ENCODE measurements around the gene COMMD1. TPM values are rescaled to one million over a fixed set of nuclear protein-coding genes. Genes with fewer than 3 reads are reported as not detected.

COMMD1 gene
- total and polyA plus RNA-seq, 2 donors from 2014 or later, result 38.5 to 99.4 TPM

- TF ChIP-seq CTCF (IDR thresholded peaks at IDR 0.05; ENCODE audit: borderline replicate concordance, extremely low read depth, insufficient read depth), result no peak
- H3K9ac ChIP-seq (ENCODE audit: low read length in 3 of 3), result no peak overlapping the region
- intact Hi-C loops (cut with DNase I), result no loop called here
Measured at GRCh38 chr2:62163834-62164233, 258.4 kb downstream of the COMMD1 start.

GRCh38 chr2:62175728-62176127, 270.3 kb downstream of the COMMD1 start:
- TF ChIP-seq CTCF (IDR thresholded peaks at IDR 0.05; ENCODE audit: borderline replicate concordance, extremely low read depth, insufficient read depth), result no peak
- Histone ChIP-seq H3K9me3 (ENCODE audit: control insufficient read depth in 2 of 3, insufficient read depth in 1 of 3, low read length in 3 of 3) (no peaks in the 10 kb centered on the region), H3K27me3 (ENCODE audit: control insufficient read depth, insufficient read depth, low read length) (no peaks in the 10 kb centered on the region), H3K4me3 (ENCODE audit: low read length in 3 of 3) (no peak overlapping the region), H3K36me3 (ENCODE audit: control insufficient read depth in 2 of 3, insufficient read depth in 3 of 3, low read length in 3 of 3) (no peaks in the 10 kb centered on the region), H3K9ac (ENCODE audit: low read length in 3 of 3) (no peak overlapping the region), H3K4me1 (ENCODE audit: control insufficient read depth in 2 of 3, insufficient read depth in 2 of 3, low read depth in 1 of 3, low read length in 3 of 3) (peaks cover 0 to 11% (median 9%) of the 10 kb centered on the region in 3 donors), H3K27ac (ENCODE audit: low read depth in 2 of 2, low read length in 2 of 2) (no peak overlapping the region)
- FAIRE-seq (no peak), DNase-seq (no peak)
- intact Hi-C loops (cut with DNase I), result no loop called here

More at GRCh38 chr2:62163834-62164233, 258.4 kb downstream of the COMMD1 start:
- FAIRE-seq (no peak), DNase-seq (no peak)
- H3K27me3 ChIP-seq (ENCODE audit: control insufficient read depth, insufficient read depth, low read length), result no peaks in the 10 kb centered on the region
- no peak overlapping the region for H3K27ac ChIP-seq (ENCODE audit: low read depth in 2 of 2, low read length in 2 of 2)
- H3K4me3 ChIP-seq (ENCODE audit: low read length in 3 of 3), result no peak overlapping the region
- no peaks in the 10 kb centered on the region for H3K4me1 ChIP-seq (ENCODE audit: control insufficient read depth in 2 of 3, insufficient read depth in 2 of 3, low read depth in 1 of 3, low read length in 3 of 3)
- no peaks in the 10 kb centered on the region for H3K9me3 ChIP-seq (ENCODE audit: control insufficient read depth in 2 of 3, insufficient read depth in 1 of 3, low read length in 3 of 3)
- no peaks in the 10 kb centered on the region for H3K36me3 ChIP-seq (ENCODE audit: control insufficient read depth in 2 of 3, insufficient read depth in 3 of 3, low read length in 3 of 3)

GRCh38 chr2:62176801-62177200, 271.3 kb downstream of the COMMD1 start:
- Histone ChIP-seq H3K9me3 (ENCODE audit: control insufficient read depth in 2 of 3, insufficient read depth in 1 of 3, low read length in 3 of 3) (no peaks in the 10 kb centered on the region), H3K4me1 (ENCODE audit: control insufficient read depth in 2 of 3, insufficient read depth in 2 of 3, low read depth in 1 of 3, low read length in 3 of 3) (peaks cover 0 to 11% (median 9%) of the 10 kb centered on the region in 3 donors), H3K27me3 (ENCODE audit: control insufficient read depth, insufficient read depth, low read length) (no peaks in the 10 kb centered on the region), H3K36me3 (ENCODE audit: control insufficient read depth in 2 of 3, insufficient read depth in 3 of 3, low read length in 3 of 3) (no peaks in the 10 kb centered on the region), H3K4me3 (ENCODE audit: low read length in 3 of 3) (no peak overlapping the region), H3K27ac (ENCODE audit: low read depth in 2 of 2, low read length in 2 of 2) (no peak overlapping the region), H3K9ac (ENCODE audit: low read length in 3 of 3) (no peak overlapping the region)
- no peak for FAIRE-seq
- intact Hi-C loops (cut with DNase I), result no loop called here
- no peak for DNase-seq
- TF ChIP-seq CTCF (IDR thresholded peaks at IDR 0.05; ENCODE audit: borderline replicate concordance, extremely low read depth, insufficient read depth), result no peak

Data from kidney (tissue), 14 donors.